NCI-H2081 (cell line): ENCODE measurements around the gene F2R.
"Not testable (repeated sequence)": the region's sequence is repeated elsewhere in the genome, so short reads cannot be mapped to it uniquely, and the experiment has no call there.

Experiments used
- DNase-seq, 2 experiments: peaks; one replicate each; lab custom pipeline; 2025; lab: John Stamatoyannopoulos, UW

Gene F2R

GRCh38 chr5:76757049-76757448, 41.1 kb downstream of the F2R start:
- no peak for DNase-seq

GRCh38 chr5:76761118-76761517, 45.2 kb downstream of the F2R start:
- DNase-seq = not testable (repeated sequence)

GRCh38 chr5:76762484-76762883, 46.6 kb downstream of the F2R start:
- DNase-seq = no peak

GRCh38 chr5:76763136-76763535, 47.2 kb downstream of the F2R start:
- DNase-seq = no peak

GRCh38 chr5:76764374-76764773, 48.4 kb downstream of the F2R start:
- no peak for DNase-seq

GRCh38 chr5:76765249-76765648, 49.3 kb downstream of the F2R start:
- no peak for DNase-seq

GRCh38 chr5:76766746-76767145, 50.8 kb downstream of the F2R start:
- DNase-seq = no peak

GRCh38 chr5:76771041-76771440, 55.1 kb downstream of the F2R start:
- not testable (repeated sequence) for DNase-seq

- DNase-seq = no peak
Measured at GRCh38 chr5:76771705-76772405, 55.9 kb downstream of the F2R start.

GRCh38 chr5:76775921-76776320, 60.0 kb downstream of the F2R start:
- DNase-seq = no peak

GRCh38 chr5:76776391-76776790, 60.5 kb downstream of the F2R start:
- DNase-seq = no peak

GRCh38 chr5:76780616-76781015, 64.7 kb downstream of the F2R start:
- not testable (repeated sequence) for DNase-seq

GRCh38 chr5:76781775-76782174, 65.8 kb downstream of the F2R start:
- DNase-seq = no peak

GRCh38 chr5:76782444-76782843, 66.5 kb downstream of the F2R start:
- DNase-seq = no peak
